GM21737 (cell line): ENCODE data around the gene DYNLRB1.

Experiments used
- ATAC-seq: cut with Tn5 transposase; IDR thresholded peaks from one replicate; pipeline ENCODE4 v1.9.1; 2021; ENCODE audit warnings: mild to moderate bottlenecking, moderate library complexity; ENCODE audit not compliant: unreplicated experiment

The DYNLRB1 gene

GRCh38 chr20:34553366-34553867 is 37.2 kb downstream of the DYNLRB1 start:
- no peak for ATAC-seq

- no peak for ATAC-seq
These were observed 41.7 kb downstream of the DYNLRB1 start for GRCh38 chr20:34557936-34558319.

- no peak for ATAC-seq
These were observed 42.3 kb downstream of the DYNLRB1 start, which contains the start of gene MAP1LC3A for GRCh38 chr20:34558320-34559218. TSS of gene MAP1LC3A (plus strand) at chr20:34558718. CDS start at chr20:34558869, 151 bp downstream.

GRCh38 chr20:34559311-34560140 is 43.3 kb downstream of the DYNLRB1 start:
- ATAC-seq: no peak

- ATAC-seq: no peak
These were observed 43.9 kb downstream of the DYNLRB1 start for GRCh38 chr20:34560141-34560523.

- no peak for ATAC-seq
These were observed 44.4 kb downstream of the DYNLRB1 start for GRCh38 chr20:34560614-34561013.

GRCh38 chr20:34561661-34562060 is 45.4 kb downstream of the DYNLRB1 start:
- ATAC-seq: no peak

- ATAC-seq: no peak
These were observed 46.4 kb downstream of the DYNLRB1 start for GRCh38 chr20:34562641-34563040.

- ATAC-seq: no peak
These were observed 48.6 kb downstream of the DYNLRB1 start for GRCh38 chr20:34564833-34565232.

GRCh38 chr20:34566978-34567891 is 51.0 kb downstream of the DYNLRB1 start:
- ATAC-seq: no peak

GRCh38 chr20:34567892-34568865 is 52.0 kb downstream of the DYNLRB1 start:
- ATAC-seq: no peak

- ATAC-seq: no peak
These were observed 53.4 kb downstream of the DYNLRB1 start for GRCh38 chr20:34569598-34569997.

GRCh38 chr20:34570859-34571306 is 54.7 kb downstream of the DYNLRB1 start:
- ATAC-seq: no peak

- no peak for ATAC-seq
These were observed 55.5 kb downstream of the DYNLRB1 start for GRCh38 chr20:34571753-34572152.

- ATAC-seq: no peak
These were observed 57.5 kb downstream of the DYNLRB1 start for GRCh38 chr20:34573541-34574300.

GRCh38 chr20:34574426-34574825 is 58.2 kb downstream of the DYNLRB1 start:
- no peak for ATAC-seq

GRCh38 chr20:34574861-34575260 is 58.6 kb downstream of the DYNLRB1 start:
- ATAC-seq: no peak

GRCh38 chr20:34575271-34575670 is 59.0 kb downstream of the DYNLRB1 start:
- ATAC-seq: no peak

GRCh38 chr20:34575756-34576155 is 59.5 kb downstream of the DYNLRB1 start:
- ATAC-seq: no peak
